Gastroesophageal sphincter (tissue), 3 donors: ENCODE results near the gene BTBD2.

ENCODE experiments used
- CTCF ChIP-seq, 4 experiments: fragments of 200-600 bp in 2 of 4; fragments of 450-650 bp in 2 of 4; sonication (generic) in 1 of 4; IDR thresholded peaks; one replicate each; pipeline ENCODE4 v1.5.1; 2017 to 2019; ENCODE audit warnings: antibody characterized with exemption in 4 of 4, mild to moderate bottlenecking in 2 of 4, moderate library complexity in 2 of 4
- POLR2AphosphoS5 ChIP-seq: sonication (generic); formaldehyde crosslinking; IDR thresholded peaks from one replicate; pipeline ENCODE4 v1.6.1; 2017; ENCODE audit warnings: antibody characterized with exemption

DNA sequence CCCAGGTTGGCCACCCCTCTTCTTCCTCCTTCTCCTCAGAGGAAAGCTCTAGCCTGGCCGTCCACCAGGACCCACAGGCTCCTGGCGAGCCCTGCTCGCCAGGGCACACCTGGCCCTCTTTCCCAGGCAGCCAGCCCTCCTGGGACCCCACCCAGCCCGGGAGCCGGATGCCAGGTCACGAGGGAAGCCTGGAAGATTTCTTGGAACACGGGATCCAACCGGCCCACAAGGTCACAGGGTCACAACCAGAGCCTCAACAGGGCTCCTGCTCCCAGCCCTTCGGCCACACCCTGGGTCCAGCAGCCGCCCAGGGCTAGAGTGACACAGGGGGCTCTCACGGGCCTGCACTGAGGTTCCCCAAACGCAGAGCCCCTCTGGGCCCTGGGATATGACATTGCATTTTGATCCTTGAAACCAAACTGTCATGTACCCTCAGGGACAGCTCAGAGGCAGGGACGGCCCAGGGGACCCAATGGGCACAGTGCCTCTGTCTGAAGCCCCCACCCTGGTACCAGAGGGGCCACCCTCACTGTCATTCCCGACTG is 30.1 kb upstream of the BTBD2 start:
- TF ChIP-seq CTCF (IDR thresholded peaks at IDR 0.05) (no peak), POLR2AphosphoS5 (no peak)
